Heart left ventricle (tissue), 13 donors: ENCODE data around the gene PRRX2.

ENCODE experiments used
- CTCF ChIP-seq, 12 donors: fragments of 200-600 bp; sonication (generic) in 4 of 12; IDR thresholded peaks; one replicate each; pipeline versions ENCODE4 v1.5.0 to v1.8.0; 2018 to 2022; ENCODE audit warnings: antibody characterized with exemption in 12 of 12, mild to moderate bottlenecking in 5 of 12
- POLR2A ChIP-seq, 2 donors: fragments of 450-650 bp; IDR thresholded peaks; one replicate each; pipeline ENCODE4 v1.6.1; 2017; ENCODE audit warnings: antibody characterized with exemption in 2 of 2, mild to moderate bottlenecking in 2 of 2, moderate library complexity in 2 of 2
- donor health status: ischemic (EF 13 %, LVEDD 7.1; RV severe dilation, severe dysfunction).
- donor health status: DM: no; HTN: yes; CAD: no.
- donor health status: DM: no; HTN: no; CAD: no.
- donor health status: ischemic (EF 25% LVEDD 6.9; RV normal size, moderate dysfunction).
- donor health status: ischemic (EF 25% LVEDD 5.7; RV mildly dilated, moderate dysfunction).
- donor health status: ischemic (EF 35%, LVEDD 5.7; RV mildly dilated, moderate dysfunction).
- donor health status: nonischemic (EF 11% LVEDD 7.7; RV severe dilation, severe dysfunction).
- donor health status: DM: yes; HTN: yes; CAD: no.
- donor health status: PGD.
- donor health status: ischemic (EF 29% LVEDD 5.4; RV normal size, mild dysfunction).
- donor health status: nonischemic (EF 23%, LVEDD 6.1; RV moderate dilation, normal function).

GRCh38 chr9:129671065-129671464, 5.6 kb downstream of the PRRX2 start:
- TF ChIP-seq CTCF (IDR thresholded peaks at IDR 0.05) (no peak), POLR2A (IDR thresholded peaks at IDR 0.05) (no peak)
